ENCODE results near the gene TMEM204.

The TMEM204 gene

GRCh38 chr16:1533443-1533951 is at the start of gene TMEM204:
Gene TMEM204, plus strand, starts transcription at chr16:1533666. Its CDS starts 610 bp downstream, at chr16:1534276.
- peak within 1 kb of the TSS; percentile 99 for H3K4me3 Mint-ChIP-seq
- no peaks in the 10 kb centered on the region for H3K27me3 Mint-ChIP-seq (ENCODE audit: low read depth)
- H3K36me3 Mint-ChIP-seq (ENCODE audit: low read depth), result peaks cover 36% of the 10 kb centered on the region
- no peaks in the 10 kb centered on the region for H3K9me3 Mint-ChIP-seq
- peak within 1 kb of the TSS; percentile 78 for H3K27ac Mint-ChIP-seq
- peaks cover 30% of the 10 kb centered on the region for H3K4me1 Mint-ChIP-seq (ENCODE audit: low read depth)
- peak; percentile 28 for DNase-seq (ENCODE audit: low spot score)

GRCh38 chr16:1485847-1486496 is 47.5 kb upstream of the TMEM204 start:
- no peak for DNase-seq (ENCODE audit: low spot score)
- no peaks in the 10 kb centered on the region for H3K36me3 Mint-ChIP-seq (ENCODE audit: low read depth)
- no peaks in the 10 kb centered on the region for H3K4me1 Mint-ChIP-seq (ENCODE audit: low read depth)
- no peak overlapping the region for H3K27ac Mint-ChIP-seq
- no peaks in the 10 kb centered on the region for H3K9me3 Mint-ChIP-seq
- H3K4me3 Mint-ChIP-seq, result no peak overlapping the region
- no peaks in the 10 kb centered on the region for H3K27me3 Mint-ChIP-seq (ENCODE audit: low read depth)

- no peak overlapping the region for H3K27ac Mint-ChIP-seq
Measured at GRCh38 chr16:1486551-1487390, 46.7 kb upstream of the TMEM204 start.

DNA sequence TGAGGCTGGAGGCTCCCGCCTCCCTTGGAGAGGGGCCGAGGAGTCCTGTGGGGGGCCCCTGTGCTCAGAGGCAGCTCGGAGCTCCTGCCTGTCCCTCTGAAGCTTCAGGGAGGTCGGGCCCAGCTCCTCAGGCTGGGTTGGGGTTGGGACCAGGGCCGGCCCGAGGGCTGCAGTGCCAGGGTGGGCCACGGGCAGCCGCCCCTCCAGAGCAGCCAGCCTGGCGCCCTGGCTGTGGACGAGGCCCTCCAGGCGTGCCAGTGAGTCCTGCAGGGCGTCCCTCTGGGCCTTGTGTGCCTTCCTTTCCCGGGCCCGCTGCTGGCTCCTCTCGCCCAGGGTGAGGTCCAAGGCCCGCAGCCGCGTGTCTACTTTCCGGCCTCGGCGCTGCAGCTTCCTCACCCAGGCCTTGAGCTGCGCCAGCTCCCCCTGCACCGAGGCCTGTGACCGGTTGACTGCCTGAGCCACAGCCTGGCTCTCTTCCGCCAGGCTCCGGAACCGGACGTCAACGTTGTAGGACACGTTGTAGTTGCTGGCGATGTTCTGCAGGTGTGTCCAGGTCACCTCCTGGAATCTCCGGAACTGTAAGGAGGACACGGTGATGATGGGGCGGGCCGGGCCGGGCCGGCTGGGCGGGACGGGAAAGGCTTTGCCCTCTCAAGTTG is 45.9 kb upstream of the TMEM204 start:
- peaks cover 3% of the 10 kb centered on the region for H3K4me1 Mint-ChIP-seq (ENCODE audit: low read depth)
- no peak overlapping the region for H3K4me3 Mint-ChIP-seq
- no peak overlapping the region for H3K27ac Mint-ChIP-seq
- no peak for DNase-seq (ENCODE audit: low spot score)
- no peaks in the 10 kb centered on the region for H3K27me3 Mint-ChIP-seq (ENCODE audit: low read depth)
- H3K36me3 Mint-ChIP-seq (ENCODE audit: low read depth), result no peaks in the 10 kb centered on the region
- no peaks in the 10 kb centered on the region for H3K9me3 Mint-ChIP-seq

More at GRCh38 chr16:1486551-1487390, 46.7 kb upstream of the TMEM204 start:
- Mint-ChIP-seq H3K27me3 (ENCODE audit: low read depth) (no peaks in the 10 kb centered on the region), H3K4me3 (no peak overlapping the region), H3K9me3 (no peaks in the 10 kb centered on the region), H3K4me1 (ENCODE audit: low read depth) (no peaks in the 10 kb centered on the region), H3K36me3 (ENCODE audit: low read depth) (no peaks in the 10 kb centered on the region)
- DNase-seq (ENCODE audit: low spot score), result no peak

DNA sequence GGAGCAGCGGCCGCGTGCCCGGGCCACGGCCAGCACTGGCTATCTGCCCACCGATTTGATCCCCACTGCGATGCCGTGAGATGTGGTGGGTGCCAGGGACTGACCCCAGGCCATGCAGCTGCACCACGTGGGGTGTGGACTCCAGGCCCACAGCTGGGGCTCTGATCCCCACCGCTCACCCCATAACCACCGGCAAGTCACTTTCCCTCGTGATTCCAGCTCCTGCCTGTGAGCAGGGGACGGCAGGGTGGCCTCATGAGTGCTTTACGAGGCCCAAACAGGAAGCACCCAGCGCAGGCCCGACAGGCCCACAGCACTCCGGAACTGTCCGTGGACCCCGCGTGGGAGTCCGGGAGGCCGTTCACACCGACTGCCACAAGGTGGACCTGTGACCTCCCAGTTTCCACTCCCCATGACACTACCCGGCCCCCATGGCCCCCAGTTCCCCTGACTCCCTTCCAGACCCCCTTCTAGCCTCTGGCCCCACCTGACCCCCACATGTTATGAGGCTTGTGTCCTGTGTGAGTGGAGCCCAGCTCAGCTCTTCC is 45.3 kb upstream of the TMEM204 start:
- peaks cover 9% of the 10 kb centered on the region for H3K4me1 Mint-ChIP-seq (ENCODE audit: low read depth)
- DNase-seq (ENCODE audit: low spot score), result no peak
- H3K27ac Mint-ChIP-seq, result no peak overlapping the region

GRCh38 chr16:1488619-1489018 is 44.8 kb upstream of the TMEM204 start, which contains the start of gene PTX4:
Gene PTX4, minus strand, starts transcription at chr16:1488944. Its CDS starts 35 bp downstream, at chr16:1488909.
- H3K36me3 Mint-ChIP-seq (ENCODE audit: low read depth), result no peaks in the 10 kb centered on the region
- no peak for DNase-seq (ENCODE audit: low spot score)
- H3K4me1 Mint-ChIP-seq (ENCODE audit: low read depth), result peaks cover 9% of the 10 kb centered on the region
- H3K4me3 Mint-ChIP-seq, result no peak within 1 kb of the TSS
- no peaks in the 10 kb centered on the region for H3K9me3 Mint-ChIP-seq
- H3K27me3 Mint-ChIP-seq (ENCODE audit: low read depth), result no peaks in the 10 kb centered on the region
- H3K27ac Mint-ChIP-seq, result no peak within 1 kb of the TSS

More for the DNA sequence above, 45.3 kb upstream of the TMEM204 start:
- Mint-ChIP-seq H3K27me3 (ENCODE audit: low read depth) (no peaks in the 10 kb centered on the region), H3K36me3 (ENCODE audit: low read depth) (no peaks in the 10 kb centered on the region), H3K4me3 (no peak overlapping the region), H3K9me3 (no peaks in the 10 kb centered on the region)

DNA sequence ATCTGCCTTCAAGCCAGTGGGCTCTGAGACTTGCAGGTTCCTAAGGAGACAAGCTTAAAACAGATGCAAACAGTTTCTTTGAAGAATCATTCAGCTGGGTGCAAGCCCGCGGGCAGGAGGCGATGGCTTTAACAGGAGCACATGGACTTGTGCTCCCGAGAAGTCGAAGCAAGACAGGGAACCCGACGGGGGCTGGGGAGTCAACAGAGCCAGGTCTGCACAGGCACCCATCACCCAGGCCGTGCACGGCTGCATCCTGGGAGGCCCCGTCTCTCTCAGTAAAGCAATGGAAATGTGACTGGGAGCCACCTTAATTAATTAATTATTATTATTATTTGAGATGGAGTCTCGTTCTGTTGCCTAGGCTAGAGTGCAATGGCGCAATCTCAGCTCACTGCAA is 44.4 kb upstream of the TMEM204 start:
- Mint-ChIP-seq H3K36me3 (ENCODE audit: low read depth) (peaks cover 1% of the 10 kb centered on the region), H3K4me1 (ENCODE audit: low read depth) (peaks cover 10% of the 10 kb centered on the region), H3K9me3 (no peaks in the 10 kb centered on the region), H3K27me3 (ENCODE audit: low read depth) (no peaks in the 10 kb centered on the region), H3K27ac (no peak overlapping the region), H3K4me3 (no peak overlapping the region)
- no peak for DNase-seq (ENCODE audit: low spot score)

DNA sequence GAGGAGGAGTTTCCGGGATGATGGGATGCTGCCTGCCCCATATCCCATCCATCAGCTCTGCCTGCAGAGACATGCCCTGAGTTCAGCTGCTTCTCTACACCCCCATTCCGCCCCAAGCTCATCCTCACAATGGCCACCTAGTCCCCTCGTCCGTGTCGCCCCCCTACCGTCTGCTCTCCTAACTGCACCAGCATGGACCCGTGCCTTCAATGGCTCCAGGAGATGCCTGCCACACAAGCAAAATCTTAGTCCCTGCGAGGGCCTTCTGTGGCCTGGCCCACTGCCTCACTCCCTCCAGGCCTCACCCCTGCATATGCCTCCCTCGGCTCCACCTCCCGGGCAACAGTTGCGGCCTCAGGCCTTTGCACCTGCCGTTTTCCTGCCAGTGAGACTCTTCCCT is 42.1 kb upstream of the TMEM204 start:
- Mint-ChIP-seq H3K4me3 (no peak overlapping the region), H3K27ac (no peak overlapping the region)

GRCh38 chr16:1492082-1492922 is 41.2 kb upstream of the TMEM204 start:
- peak overlapping the region; percentile 88 for H3K4me3 Mint-ChIP-seq
- peak overlapping the region; percentile 99 for H3K27ac Mint-ChIP-seq
- peaks cover 10% of the 10 kb centered on the region for H3K4me1 Mint-ChIP-seq (ENCODE audit: low read depth)
- H3K9me3 Mint-ChIP-seq, result no peaks in the 10 kb centered on the region
- H3K27me3 Mint-ChIP-seq (ENCODE audit: low read depth), result no peaks in the 10 kb centered on the region
- H3K36me3 Mint-ChIP-seq (ENCODE audit: low read depth), result peaks cover 9% of the 10 kb centered on the region
- DNase-seq (ENCODE audit: low spot score), result no peak

More for the DNA sequence above, 42.1 kb upstream of the TMEM204 start:
- Mint-ChIP-seq H3K27me3 (ENCODE audit: low read depth) (no peaks in the 10 kb centered on the region), H3K36me3 (ENCODE audit: low read depth) (peaks cover 2% of the 10 kb centered on the region), H3K9me3 (no peaks in the 10 kb centered on the region), H3K4me1 (ENCODE audit: low read depth) (peaks cover 10% of the 10 kb centered on the region)
- no peak for DNase-seq (ENCODE audit: low spot score)

DNA sequence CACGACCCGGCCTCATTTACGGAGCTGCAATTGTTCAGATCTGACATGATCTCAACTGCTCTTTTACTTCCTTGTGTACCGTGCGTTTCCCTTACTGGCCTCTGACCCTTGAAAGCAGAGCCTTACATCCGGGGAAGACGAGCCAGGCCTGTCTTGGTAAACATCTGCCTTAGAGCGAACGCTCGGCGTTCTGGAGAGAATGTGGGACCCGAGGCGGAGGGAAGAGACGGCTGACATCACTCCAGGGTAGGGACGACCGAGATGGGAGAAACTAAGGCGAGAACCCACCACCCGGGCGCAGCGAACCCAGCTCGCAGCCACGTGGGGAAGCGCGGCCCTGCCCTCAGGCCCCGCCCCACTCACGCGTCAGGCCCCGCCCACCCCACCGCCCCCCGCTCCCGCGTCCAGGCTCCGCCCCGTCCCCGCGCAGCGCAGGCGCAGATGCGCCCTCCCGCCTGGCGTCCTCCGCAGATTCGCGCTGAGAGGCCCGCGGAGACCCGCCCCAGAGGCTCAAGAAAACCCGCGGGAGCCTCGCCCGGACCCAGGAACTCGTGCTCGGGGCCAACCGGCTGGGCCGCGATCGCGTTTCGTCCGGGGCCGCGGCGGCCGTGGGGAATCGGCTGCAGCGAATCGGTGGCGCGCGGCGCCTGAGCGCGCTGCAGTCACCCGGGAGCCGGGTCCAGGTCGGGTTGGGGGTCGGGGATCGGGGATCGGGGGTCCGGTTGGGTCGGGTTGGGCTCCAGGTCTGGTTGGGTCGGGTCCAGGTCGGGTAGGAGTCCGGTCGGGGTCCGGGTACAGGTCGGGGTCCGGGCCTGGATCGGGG is 40.3 kb upstream of the TMEM204 start, which contains the start of gene TELO2:
Gene TELO2, plus strand, starts transcription at position 438 of the 823 bp plus-strand sequence. CDS start 922 bp downstream, outside the sequence.
- Mint-ChIP-seq H3K27ac (peak within 1 kb of the TSS; percentile 99), H3K4me3 (peak within 1 kb of the TSS; percentile 91), H3K4me1 (ENCODE audit: low read depth) (peaks cover 10% of the 10 kb centered on the region), H3K36me3 (ENCODE audit: low read depth) (peaks cover 10% of the 10 kb centered on the region), H3K27me3 (ENCODE audit: low read depth) (no peaks in the 10 kb centered on the region), H3K9me3 (no peaks in the 10 kb centered on the region)
- DNase-seq (ENCODE audit: low spot score), result peak; percentile 88

DNA sequence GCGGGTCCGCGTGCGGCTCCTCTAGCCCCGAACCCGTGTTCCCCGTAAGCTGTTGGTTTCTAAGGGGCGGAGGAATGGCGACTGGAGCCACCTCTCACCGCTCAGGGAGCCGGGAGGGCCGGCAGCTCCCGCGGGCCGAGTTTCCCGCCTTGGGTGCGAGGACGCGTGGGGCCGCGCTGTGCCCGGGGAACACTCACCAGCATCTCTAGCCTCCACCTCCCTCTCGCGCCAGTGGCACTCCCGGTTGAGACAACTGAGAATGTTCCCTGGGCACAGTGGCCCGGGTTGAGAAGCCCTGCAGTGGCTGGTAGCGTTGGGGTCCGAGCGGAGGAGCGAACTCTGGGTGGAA is 39.7 kb upstream of the TMEM204 start:
- Mint-ChIP-seq H3K27me3 (ENCODE audit: low read depth) (no peaks in the 10 kb centered on the region), H3K36me3 (ENCODE audit: low read depth) (peaks cover 14% of the 10 kb centered on the region), H3K27ac (peak overlapping the region; percentile 83), H3K9me3 (no peaks in the 10 kb centered on the region), H3K4me3 (peak overlapping the region; percentile 91), H3K4me1 (ENCODE audit: low read depth) (peaks cover 10% of the 10 kb centered on the region)
- DNase-seq (ENCODE audit: low spot score), result peak; percentile 13

- peak overlapping the region; percentile 91 for H3K4me3 Mint-ChIP-seq
Measured at GRCh38 chr16:1494129-1494640, 39.3 kb upstream of the TMEM204 start.

More at GRCh38 chr16:1494129-1494640, 39.3 kb upstream of the TMEM204 start:
- peaks cover 10% of the 10 kb centered on the region for H3K4me1 Mint-ChIP-seq (ENCODE audit: low read depth)
- peaks cover 15% of the 10 kb centered on the region for H3K36me3 Mint-ChIP-seq (ENCODE audit: low read depth)
- no peak for DNase-seq (ENCODE audit: low spot score)
- no peaks in the 10 kb centered on the region for H3K9me3 Mint-ChIP-seq
- peak overlapping the region; percentile 83 for H3K27ac Mint-ChIP-seq
- no peaks in the 10 kb centered on the region for H3K27me3 Mint-ChIP-seq (ENCODE audit: low read depth)
